ENCODE data around the gene PCDH9.

Gene PCDH9

GRCh38 chr13:66557357-66557756 is 672.8 kb downstream of the PCDH9 start:
- no peak for DNase-seq

- DNase-seq, result no peak
Measured at GRCh38 chr13:66556306-66556705, 673.8 kb downstream of the PCDH9 start.

- DNase-seq, result no peak
Measured at GRCh38 chr13:66553391-66553790, 676.7 kb downstream of the PCDH9 start.

DNA sequence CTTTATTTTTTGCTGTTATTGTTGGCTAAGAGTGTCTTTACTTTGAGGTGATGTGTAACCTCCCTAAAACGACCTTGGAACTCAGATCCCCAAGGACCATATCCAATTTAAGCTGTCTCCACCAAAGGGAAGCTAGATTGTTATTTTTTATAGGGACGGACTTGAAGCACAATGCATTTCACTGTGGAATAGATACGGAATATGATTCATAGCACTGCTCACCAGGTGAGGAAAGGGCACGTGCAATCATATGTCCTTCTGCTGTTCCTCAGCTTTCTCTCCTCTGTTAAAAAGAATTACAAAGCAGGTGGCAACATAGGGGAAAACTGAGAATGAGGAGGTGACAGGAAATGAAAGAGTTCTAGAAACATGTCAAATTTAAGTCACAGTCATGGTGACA is 679.0 kb downstream of the PCDH9 start:
- no peak for DNase-seq

DNA sequence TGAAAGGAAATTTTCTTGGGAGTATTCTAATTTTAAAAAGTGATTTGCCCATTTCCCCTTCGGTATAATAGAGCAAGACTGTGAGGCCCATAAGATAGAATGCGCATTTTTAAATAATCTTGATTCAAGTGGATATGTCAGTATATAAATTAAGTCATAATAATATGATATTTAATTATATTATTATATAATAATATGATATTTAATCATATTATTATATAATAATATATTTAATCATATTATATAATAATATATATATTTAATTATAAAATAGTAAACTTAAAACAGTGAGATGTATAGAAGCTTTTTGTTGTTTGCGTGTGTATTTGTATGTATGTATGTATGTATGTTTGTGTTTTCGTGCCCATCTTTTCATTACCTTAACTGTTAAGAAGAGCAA is 682.5 kb downstream of the PCDH9 start:
- DNase-seq, result no peak

DNA sequence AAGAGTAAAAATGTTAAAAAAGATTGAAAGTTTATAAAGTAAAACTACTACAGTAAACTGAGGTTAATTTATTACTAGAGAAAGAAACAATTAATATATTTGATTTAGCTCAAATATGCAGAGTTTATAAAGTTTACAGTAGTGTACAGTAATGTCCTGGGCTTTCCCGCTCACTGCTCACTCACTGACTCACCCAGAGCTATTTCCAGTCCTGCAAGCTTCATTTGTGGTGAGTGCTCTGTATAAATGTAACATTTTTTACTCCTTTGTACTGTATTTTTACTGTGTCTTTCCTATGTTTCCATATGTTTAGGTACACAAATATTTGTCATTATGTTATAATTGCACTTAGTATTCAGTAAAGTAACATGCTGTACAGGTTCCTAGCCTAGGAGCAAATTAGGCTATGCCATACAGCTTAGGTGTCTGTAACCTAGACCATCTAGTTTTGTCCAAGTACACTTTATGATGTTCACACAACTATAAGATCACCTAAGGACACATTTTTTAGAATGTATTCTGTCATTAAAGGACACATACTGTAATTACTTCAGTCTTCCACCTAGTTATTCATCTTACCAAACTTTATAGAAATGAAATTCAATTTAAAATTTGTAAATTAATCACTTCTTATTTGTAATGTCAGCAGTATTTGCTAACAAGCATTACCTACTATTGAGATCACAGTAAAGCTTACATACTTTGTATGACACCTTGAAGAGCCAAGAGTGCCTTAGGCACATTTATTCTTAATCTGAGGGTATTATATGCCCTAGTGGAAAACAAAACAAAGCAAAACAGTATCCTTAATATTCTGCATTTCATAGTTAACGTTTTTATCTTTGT is 683.4 kb downstream of the PCDH9 start:
- no peak for DNase-seq

DNA sequence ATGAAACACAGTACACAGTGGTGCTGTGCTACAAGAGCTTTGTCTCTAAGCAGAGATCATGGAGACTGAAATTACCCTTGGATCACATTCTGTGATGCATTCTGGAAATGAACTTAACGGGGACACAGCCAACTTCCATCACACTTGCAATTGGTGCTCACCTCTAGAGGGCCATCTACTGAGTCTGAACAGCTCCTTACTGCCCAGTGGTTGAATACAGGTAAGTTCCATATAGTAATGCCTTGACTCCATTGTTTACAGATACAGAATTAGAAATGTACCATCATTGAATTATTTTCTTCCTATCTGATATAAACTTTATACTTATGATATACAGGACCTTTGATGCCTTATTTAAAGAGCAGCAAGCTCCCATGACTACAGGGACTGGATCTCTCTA is 686.4 kb downstream of the PCDH9 start:
- no peak for DNase-seq

DNA sequence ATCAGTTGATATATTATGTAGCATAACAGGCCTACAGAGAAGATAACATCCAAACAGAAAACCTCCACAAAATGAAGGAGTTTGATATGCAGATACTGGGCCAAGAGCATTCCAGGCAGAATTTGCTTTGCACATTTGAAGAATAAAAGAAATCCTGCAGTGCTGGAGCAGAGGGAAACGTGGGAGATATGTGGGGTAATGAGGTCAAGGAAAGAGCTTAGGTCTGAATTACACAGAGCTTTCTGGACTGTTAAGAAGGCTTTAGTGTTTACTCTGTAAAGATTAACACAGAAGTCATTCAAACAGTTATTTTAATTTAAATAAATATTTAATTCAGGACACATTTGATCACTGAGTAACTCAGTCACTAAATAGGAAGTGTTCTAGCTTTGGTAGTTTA is 692.7 kb downstream of the PCDH9 start:
- no peak for DNase-seq

DNA sequence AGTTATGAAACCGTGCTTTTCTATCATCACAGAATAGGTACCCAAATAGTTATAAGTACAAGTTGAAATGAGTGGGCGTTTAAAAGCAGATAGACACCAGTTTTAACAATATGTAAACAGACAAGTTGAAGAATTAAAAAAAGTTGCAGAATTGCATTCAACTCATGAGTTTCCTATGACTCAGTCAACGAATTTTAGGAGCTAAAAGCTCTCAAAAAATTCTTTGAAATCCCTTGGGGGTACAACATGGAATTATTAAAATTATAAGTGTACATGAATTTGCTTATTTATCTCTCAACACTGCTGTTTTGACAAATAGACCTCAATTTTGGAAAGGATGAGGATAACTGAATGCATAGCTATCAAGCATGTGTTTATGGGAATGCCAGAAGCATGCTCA is 693.4 kb downstream of the PCDH9 start:
- no peak for DNase-seq

- no peak for DNase-seq
Measured at GRCh38 chr13:66534561-66534960, 695.6 kb downstream of the PCDH9 start.

- no peak for DNase-seq
Measured at GRCh38 chr13:66532845-66533244, 697.3 kb downstream of the PCDH9 start.

- DNase-seq, result no peak
Measured at GRCh38 chr13:66532146-66532545, 698.0 kb downstream of the PCDH9 start.

DNA sequence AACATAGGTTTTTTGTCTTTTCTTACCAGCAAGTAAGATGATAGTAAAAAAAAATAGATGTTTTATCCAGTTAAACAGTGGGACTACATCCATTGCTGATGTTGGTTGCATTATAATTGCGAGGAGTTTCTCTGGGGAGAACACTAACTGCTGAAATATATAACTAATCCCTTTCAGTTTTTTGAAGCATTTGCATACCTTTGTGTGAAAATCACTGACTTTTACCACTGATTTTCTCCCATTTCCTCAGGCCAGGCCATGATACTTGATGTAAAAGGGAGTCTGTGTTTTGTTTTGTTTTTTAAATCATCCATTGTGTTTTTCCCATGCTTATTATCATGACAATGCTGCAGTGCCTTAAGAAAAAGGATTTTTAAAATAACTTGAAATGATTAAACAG is 699.5 kb downstream of the PCDH9 start:
- DNase-seq, result no peak

- DNase-seq, result no peak
Measured at GRCh38 chr13:66530158-66530557, 700.0 kb downstream of the PCDH9 start.

GRCh38 chr13:66528944-66529576 is 701.1 kb downstream of the PCDH9 start:
- no peak for DNase-seq

- no peak for DNase-seq
Measured at GRCh38 chr13:66528180-66528579, 702.0 kb downstream of the PCDH9 start.

DNA sequence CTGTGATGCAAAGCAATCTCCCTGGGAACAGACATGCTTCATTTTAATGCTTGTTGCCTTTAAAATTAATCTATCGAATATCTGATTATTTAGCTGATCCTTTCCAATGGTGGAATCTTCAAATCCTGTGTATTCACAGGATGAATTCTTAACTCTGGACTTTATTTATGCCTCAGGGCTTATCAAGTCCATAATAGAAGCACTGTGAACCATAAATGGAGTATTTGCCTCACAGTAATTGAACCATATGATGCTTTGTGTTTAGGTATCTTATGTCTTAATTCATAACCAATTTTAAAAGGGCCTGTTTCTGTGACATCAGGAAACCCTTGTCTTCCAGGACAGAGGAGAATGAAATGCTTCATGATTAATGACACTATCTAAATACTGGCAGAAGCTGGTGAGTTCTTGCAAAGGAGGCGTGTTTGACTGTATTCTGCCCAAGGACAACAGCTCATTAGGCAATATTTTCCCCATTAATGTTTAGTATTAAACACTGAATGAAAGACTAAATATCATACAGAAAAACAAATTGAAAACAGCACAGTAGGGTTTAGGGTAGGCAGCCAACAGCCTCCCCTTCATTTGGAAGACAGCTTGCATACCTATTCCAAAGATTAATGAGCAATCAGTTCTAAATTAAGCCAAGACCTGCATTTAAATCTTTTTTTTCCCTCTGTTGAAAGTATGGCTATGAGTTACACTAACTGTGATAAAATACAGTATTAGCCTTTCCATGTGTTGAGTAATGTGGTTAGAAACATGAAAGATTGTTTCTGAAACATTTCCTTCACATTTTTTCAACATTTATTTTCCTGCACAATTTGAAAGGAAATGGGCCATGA is 709.4 kb downstream of the PCDH9 start:
- DNase-seq, result no peak

DNA sequence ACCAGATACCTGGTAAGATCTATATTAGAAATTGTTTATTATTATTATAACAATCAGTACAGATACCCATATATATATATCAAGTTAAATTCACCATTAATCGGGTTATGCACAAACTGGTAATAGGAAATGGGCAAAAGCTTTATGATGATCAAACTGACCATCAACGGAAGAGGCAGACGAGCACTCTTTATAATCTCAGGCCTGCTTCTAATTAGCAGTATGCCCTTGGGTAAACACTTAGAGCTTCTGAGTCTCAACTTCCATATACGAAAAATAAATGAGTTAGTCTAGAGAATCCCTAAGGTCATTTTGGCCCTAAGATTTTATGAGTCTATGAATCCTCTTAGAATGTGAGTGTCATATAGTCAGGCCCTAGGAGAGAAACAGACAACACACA is 710.9 kb downstream of the PCDH9 start:
- no peak for DNase-seq

DNA sequence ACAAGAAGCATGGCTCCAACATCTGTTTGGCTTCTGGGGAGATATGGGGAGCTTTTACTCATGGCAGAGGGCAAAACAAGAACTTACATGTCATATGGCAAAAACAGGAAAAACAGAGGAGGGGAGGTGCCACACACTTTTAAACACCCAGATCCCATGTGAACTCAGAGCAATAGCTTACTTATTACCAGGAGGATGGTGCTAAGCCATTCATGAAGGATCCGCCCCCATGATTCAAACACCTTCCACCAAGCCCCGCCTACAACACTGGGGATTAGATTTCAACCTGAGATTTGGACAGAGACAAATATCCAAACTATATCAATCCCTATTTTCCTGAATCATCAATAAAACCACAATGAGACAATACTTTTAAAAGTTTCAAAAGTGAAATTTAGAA is 712.1 kb downstream of the PCDH9 start:
- DNase-seq, result no peak

GRCh38 chr13:66513728-66514127 is 716.4 kb downstream of the PCDH9 start:
- DNase-seq, result no peak

GRCh38 chr13:66509175-66509574 is 721.0 kb downstream of the PCDH9 start:
- DNase-seq, result no peak

GRCh38 chr13:66508153-66508909 is 721.8 kb downstream of the PCDH9 start:
- DNase-seq, result no peak

- DNase-seq, result no peak
Measured at GRCh38 chr13:66506979-66507378, 723.2 kb downstream of the PCDH9 start.

Data from activated effector memory CD4-positive, alpha-beta T cell treated with anti-CD3 and anti-CD28 coated beads, Interleukin-2, amount 50 U/mL, for 16 hours (primary cell).